K562 (cell line): Measurements from ENCODE around the gene MCM7. TPM values are rescaled to one million over a fixed set of nuclear protein-coding genes. Genes with fewer than 3 reads are reported as not detected.

ENCODE experiments used
- ARID1B ChIP-seq: fragments of 450-650 bp; IDR thresholded peaks from 2 replicates; pipeline ENCODE4 v1.6.1; 2016; ENCODE audit warnings: antibody characterized with exemption, mild to moderate bottlenecking, inconsistent platforms
- CEBPB ChIP-seq: fragments of 450-650 bp; IDR thresholded peaks from 2 replicates; pipeline ENCODE4 v1.6.1; 2016; ENCODE audit warnings: missing genetic modification characterization, missing compliant biosample characterization
- FIP1L1 ChIP-seq: fragments of 200-400 bp; formaldehyde crosslinking; IDR thresholded peaks from 2 replicates; pipeline ENCODE4 v1.6.1; 2018; ENCODE audit warnings: mild to moderate bottlenecking, low read depth, low read length; ENCODE audit not compliant: poor library complexity, severe bottlenecking
- FOXJ3 ChIP-seq: sonication (generic); formaldehyde crosslinking; IDR thresholded peaks from 2 replicates; pipeline ENCODE4 v1.4.0; 2020; ENCODE audit warnings: mild to moderate bottlenecking, missing genetic modification reagents
- FOXK1 ChIP-seq: sonication (generic); formaldehyde crosslinking; IDR thresholded peaks from 2 replicates; pipeline ENCODE4 v1.8.0; 2022; ENCODE audit warnings: missing genetic modification reagents, mild to moderate bottlenecking, borderline replicate concordance
- FOXP1 ChIP-seq: sonication (generic); formaldehyde crosslinking; IDR thresholded peaks from 2 replicates; pipeline ENCODE4 v1.8.0; 2022; ENCODE audit warnings: mild to moderate bottlenecking, missing genetic modification reagents
- GATAD2B ChIP-seq: fragments of 450-650 bp; IDR thresholded peaks from 2 replicates; pipeline ENCODE4 v1.6.1; 2017; ENCODE audit warnings: mild to moderate bottlenecking, borderline replicate concordance
- HLTF ChIP-seq: fragments of 450-650 bp; IDR thresholded peaks from 2 replicates; pipeline ENCODE4 v1.6.1; 2016
- HNRNPL ChIP-seq: fragments of 200-400 bp; formaldehyde crosslinking; IDR thresholded peaks from 2 replicates; pipeline ENCODE4 v1.6.1; 2017; ENCODE audit warnings: low read depth, mild to moderate bottlenecking, low read length
- JUNB ChIP-seq: fragments of 450-650 bp; formaldehyde crosslinking; conservative IDR thresholded peaks from 2 replicates; pipeline ENCODE4 v1.4.0; 2020; ENCODE audit warnings: mild to moderate bottlenecking
- PHF8 ChIP-seq: fragments of 200-600 bp; sonication (generic); IDR thresholded peaks from 2 replicates; pipeline ENCODE4 v1.6.1; 2012; ENCODE audit warnings: mixed run types, mild to moderate bottlenecking, inconsistent platforms, low read length, moderate library complexity, borderline replicate concordance
- PPARD ChIP-seq: fragments of 250-450 bp; sonication (Bioruptor Pico); IDR thresholded peaks from 2 replicates; pipeline ENCODE4 v1.8.0; 2022; ENCODE audit warnings: inconsistent platforms, mild to moderate bottlenecking, moderate library complexity
- RFX1 ChIP-seq: fragments of 450-650 bp; IDR thresholded peaks from 2 replicates; pipeline ENCODE4 v1.6.1; 2016; ENCODE audit warnings: mild to moderate bottlenecking, moderate library complexity
- SIX5 ChIP-seq, 2 experiments: IDR thresholded peaks; 2 replicates each; pipeline ENCODE4 v1.6.1; 2011; ENCODE audit warnings: low read length in 2 of 2, borderline replicate concordance in 1 of 2, low read depth in 1 of 2, mild to moderate bottlenecking in 1 of 2, moderate library complexity in 1 of 2; ENCODE audit not compliant: insufficient read depth in 1 of 2
- TGIF2 ChIP-seq: sonication (generic); formaldehyde crosslinking; IDR thresholded peaks from 2 replicates; pipeline ENCODE4 v1.8.1; 2022; ENCODE audit warnings: mild to moderate bottlenecking, missing genetic modification reagents, moderate library complexity
- ZNF224 ChIP-seq: sonication (generic); formaldehyde crosslinking; IDR thresholded peaks from 2 replicates; pipeline ENCODE4 v1.8.0; 2022; ENCODE audit warnings: mild to moderate bottlenecking, missing genetic modification reagents
- polyA plus RNA-seq, 8 experiments: library from polyadenylated mRNA; depleted of rRNA in 4 of 8; stranded (reverse) in 5 of 8; unstranded in 3 of 8; fragments of >200 nt; fragmentation: Nextera tagmentation in 2 of 8; fragmentation: Illumina TruSeq in 1 of 8; extraction: Ambion mirVana in 2 of 8; extraction: Trizol in 1 of 8; gene quantifications; 2 replicates each; pipeline versions ENCODE4 v1.2.1 to v1.2.3, GENCODE V29; 2011 to 2014; ENCODE audit warnings: inconsistent platforms in 1 of 8, missing spikeins in 1 of 8
- total RNA-seq, 7 experiments: library from RNA; depleted of rRNA in 6 of 7; stranded (reverse); fragments of >200 nt in 6 of 7; fragmentation: Illumina TruSeq in 2 of 7; extraction: Trizol in 2 of 7; gene quantifications; 2 replicates each; pipeline versions ENCODE4 v1.2.1 to v1.2.3, GENCODE V29; 2011 to 2021; ENCODE audit warnings: low replicate concordance in 1 of 7
- TF ChIP-seq, protein P1 (sequence below): IDR thresholded peaks from 2 replicates; pipeline ENCODE4 v1.6.1; 2016; ENCODE audit warnings: missing genetic modification characterization, missing compliant biosample characterization
- TF ChIP-seq, protein P2 (sequence below), 2 experiments: fragments of 450-650 bp in 1 of 2; sonication (generic) in 1 of 2; formaldehyde crosslinking; conservative IDR thresholded peaks; 2 replicates each; pipeline versions ENCODE4 v1.4.0 to v1.8.1; 2020 to 2022; ENCODE audit warnings: mild to moderate bottlenecking in 1 of 2, missing genetic modification reagents in 1 of 2
- TF ChIP-seq, protein P3 (sequence below): fragments of 250-450 bp; sonication (Bioruptor Pico); IDR thresholded peaks from 2 replicates; pipeline ENCODE4 v1.8.0; 2021; ENCODE audit warnings: borderline replicate concordance, mild to moderate bottlenecking, moderate library complexity; ENCODE audit not compliant: poor library complexity, severe bottlenecking
- TF ChIP-seq, protein P4 (sequence below): fragments of 150-350 bp; IDR thresholded peaks from 2 replicates; pipeline ENCODE4 v1.6.1; 2014; ENCODE audit warnings: low read depth, mild to moderate bottlenecking, low read length, borderline replicate concordance

The MCM7 gene
- total and polyA plus RNA-seq, 9 of the 15 experiments (the other 6 are each of a cell fraction or from before 2014, with no cell fraction given), result 329 to 856 (median 437) TPM

DNA sequence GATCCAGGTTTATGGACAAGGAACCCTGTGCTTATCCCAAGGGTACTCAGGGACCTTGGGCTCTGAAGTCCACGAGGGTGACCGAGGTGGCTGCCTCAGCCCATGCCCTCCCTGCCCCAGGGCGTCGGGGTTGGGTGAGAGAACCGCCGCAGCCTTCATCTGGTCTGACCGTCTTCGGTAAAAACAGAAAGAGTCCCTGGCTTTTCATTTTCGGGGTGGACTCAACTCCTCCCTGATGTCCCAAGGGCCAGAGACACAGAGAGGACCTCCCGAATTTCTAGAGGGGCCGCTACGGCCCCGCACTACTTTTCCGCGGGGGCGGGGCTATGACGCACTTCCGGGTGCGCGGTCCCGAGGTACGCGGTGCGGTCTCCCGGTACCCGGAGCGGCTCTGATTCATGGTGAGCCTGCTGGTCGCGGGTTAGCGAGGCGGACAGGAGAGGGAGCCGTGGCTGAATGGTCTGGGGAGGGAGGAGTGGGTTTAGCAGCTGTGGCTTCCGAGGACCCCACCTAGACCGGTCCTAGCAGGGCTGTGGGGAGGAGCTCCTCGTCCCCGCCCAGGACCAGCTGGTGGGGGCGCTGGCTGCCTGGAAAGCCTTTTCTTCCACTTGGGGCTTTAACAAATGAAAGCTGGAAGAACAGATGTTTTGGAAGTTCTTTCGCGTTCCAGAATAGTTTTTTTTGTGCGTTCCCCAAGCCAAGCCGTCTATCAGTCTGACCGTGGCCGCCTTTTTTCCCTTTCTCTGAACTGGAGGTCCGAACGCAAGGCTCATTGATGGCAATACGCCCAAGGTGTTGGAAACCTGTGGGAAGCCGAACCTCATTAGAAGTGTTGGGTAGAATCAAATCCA, 51.5 kb downstream of the MCM7 start, which contains the start of gene ZSCAN21 (continued):
- TF ChIP-seq TGIF2 (CRISPR knock-in tag), result no peak
- TF ChIP-seq, protein P1, sequence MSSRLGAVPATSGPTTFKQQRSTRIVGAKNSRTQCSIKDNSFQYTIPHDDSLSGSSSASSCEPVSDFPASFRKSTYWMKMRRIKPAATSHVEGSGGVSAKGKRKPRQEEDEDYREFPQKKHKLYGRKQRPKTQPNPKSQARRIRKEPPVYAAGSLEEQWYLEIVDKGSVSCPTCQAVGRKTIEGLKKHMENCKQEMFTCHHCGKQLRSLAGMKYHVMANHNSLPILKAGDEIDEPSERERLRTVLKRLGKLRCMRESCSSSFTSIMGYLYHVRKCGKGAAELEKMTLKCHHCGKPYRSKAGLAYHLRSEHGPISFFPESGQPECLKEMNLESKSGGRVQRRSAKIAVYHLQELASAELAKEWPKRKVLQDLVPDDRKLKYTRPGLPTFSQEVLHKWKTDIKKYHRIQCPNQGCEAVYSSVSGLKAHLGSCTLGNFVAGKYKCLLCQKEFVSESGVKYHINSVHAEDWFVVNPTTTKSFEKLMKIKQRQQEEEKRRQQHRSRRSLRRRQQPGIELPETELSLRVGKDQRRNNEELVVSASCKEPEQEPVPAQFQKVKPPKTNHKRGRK (tag), result no peak
- TF ChIP-seq, protein P2, sequence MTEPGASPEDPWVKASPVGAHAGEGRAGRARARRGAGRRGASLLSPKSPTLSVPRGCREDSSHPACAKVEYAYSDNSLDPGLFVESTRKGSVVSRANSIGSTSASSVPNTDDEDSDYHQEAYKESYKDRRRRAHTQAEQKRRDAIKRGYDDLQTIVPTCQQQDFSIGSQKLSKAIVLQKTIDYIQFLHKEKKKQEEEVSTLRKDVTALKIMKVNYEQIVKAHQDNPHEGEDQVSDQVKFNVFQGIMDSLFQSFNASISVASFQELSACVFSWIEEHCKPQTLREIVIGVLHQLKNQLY (CRISPR knock-in tag; conservative IDR thresholded peaks at IDR 0.05), result no peak
- TF ChIP-seq FOXK1 (CRISPR knock-in tag), result no peak
- TF ChIP-seq FOXP1, result no peak
- TF ChIP-seq HNRNPL, result no peak
- TF ChIP-seq FOXJ3 (CRISPR knock-in tag), result no peak
- no peak for TF ChIP-seq ZNF224 (CRISPR knock-in tag)
- TF ChIP-seq, protein P3, sequence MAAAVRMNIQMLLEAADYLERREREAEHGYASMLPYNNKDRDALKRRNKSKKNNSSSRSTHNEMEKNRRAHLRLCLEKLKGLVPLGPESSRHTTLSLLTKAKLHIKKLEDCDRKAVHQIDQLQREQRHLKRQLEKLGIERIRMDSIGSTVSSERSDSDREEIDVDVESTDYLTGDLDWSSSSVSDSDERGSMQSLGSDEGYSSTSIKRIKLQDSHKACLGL (CRISPR knock-in tag), result no peak
- TF ChIP-seq RFX1, result peak; percentile 52
- TF ChIP-seq, protein P4, sequence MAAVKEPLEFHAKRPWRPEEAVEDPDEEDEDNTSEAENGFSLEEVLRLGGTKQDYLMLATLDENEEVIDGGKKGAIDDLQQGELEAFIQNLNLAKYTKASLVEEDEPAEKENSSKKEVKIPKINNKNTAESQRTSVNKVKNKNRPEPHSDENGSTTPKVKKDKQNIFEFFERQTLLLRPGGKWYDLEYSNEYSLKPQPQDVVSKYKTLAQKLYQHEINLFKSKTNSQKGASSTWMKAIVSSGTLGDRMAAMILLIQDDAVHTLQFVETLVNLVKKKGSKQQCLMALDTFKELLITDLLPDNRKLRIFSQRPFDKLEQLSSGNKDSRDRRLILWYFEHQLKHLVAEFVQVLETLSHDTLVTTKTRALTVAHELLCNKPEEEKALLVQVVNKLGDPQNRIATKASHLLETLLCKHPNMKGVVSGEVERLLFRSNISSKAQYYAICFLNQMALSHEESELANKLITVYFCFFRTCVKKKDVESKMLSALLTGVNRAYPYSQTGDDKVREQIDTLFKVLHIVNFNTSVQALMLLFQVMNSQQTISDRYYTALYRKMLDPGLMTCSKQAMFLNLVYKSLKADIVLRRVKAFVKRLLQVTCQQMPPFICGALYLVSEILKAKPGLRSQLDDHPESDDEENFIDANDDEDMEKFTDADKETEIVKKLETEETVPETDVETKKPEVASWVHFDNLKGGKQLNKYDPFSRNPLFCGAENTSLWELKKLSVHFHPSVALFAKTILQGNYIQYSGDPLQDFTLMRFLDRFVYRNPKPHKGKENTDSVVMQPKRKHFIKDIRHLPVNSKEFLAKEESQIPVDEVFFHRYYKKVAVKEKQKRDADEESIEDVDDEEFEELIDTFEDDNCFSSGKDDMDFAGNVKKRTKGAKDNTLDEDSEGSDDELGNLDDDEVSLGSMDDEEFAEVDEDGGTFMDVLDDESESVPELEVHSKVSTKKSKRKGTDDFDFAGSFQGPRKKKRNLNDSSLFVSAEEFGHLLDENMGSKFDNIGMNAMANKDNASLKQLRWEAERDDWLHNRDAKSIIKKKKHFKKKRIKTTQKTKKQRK, result 0 out of 2 replicates have a peak, but pooled peaks have one; percentile 21
- TF ChIP-seq CEBPB (tag), result no peak
- no peak for TF ChIP-seq FIP1L1
- TF ChIP-seq JUNB (CRISPR knock-in tag), result no peak
- TF ChIP-seq GATAD2B, result 0 out of 2 replicates have a peak, but pooled peaks have one; percentile 45
- TF ChIP-seq SIX5 (IDR thresholded peaks at IDR 0.05; ENCODE audit: borderline replicate concordance in 1 of 2, insufficient read depth in 1 of 2, low read depth in 1 of 2, low read length in 2 of 2), result no peak; a peak in 1 of 4 replicates
- TF ChIP-seq ARID1B, result 0 out of 2 replicates have a peak, but pooled peaks have one; percentile 53
- TF ChIP-seq HLTF, result no peak; the same call in 1 of the 2 replicates
- no peak for TF ChIP-seq PPARD (CRISPR knock-in tag)
- peak; percentile 97 for TF ChIP-seq PHF8
